Lung (tissue), 12 donors: Measurements from ENCODE around the gene CARMIL1. TPM values are rescaled to one million over a fixed set of nuclear protein-coding genes. Genes with fewer than 3 reads are reported as not detected.

Experiments
- ATAC-seq: fragments of 200-7000 bp; cut with Tn5 transposase; one replicate; pipeline ENCODE4 v1.9.1; 2020; ENCODE audit warnings: moderate number of reproducible peaks; ENCODE audit not compliant: insufficient read depth, low FRiP score
- DNase-seq, 3 donors: peaks; one replicate each; pipeline ENCODE4 v3.0.0-alpha.2; 2013 to 2017
- H3K27ac ChIP-seq, 2 donors: one replicate each; pipeline ENCODE4 v1.5.1; 2013; ENCODE audit warnings: mild to moderate bottlenecking in 2 of 2, moderate library complexity in 2 of 2, control low read depth in 1 of 2, inconsistent platforms in 1 of 2, low read depth in 1 of 2, low read length in 1 of 2
- H3K27me3 ChIP-seq, 3 donors: one replicate each; pipeline ENCODE4 v1.5.1; 2013; ENCODE audit warnings: low read length in 2 of 3; ENCODE audit not compliant: control insufficient read depth in 3 of 3, insufficient read depth in 3 of 3
- H3K36me3 ChIP-seq, 4 donors: one replicate each; pipeline ENCODE4 v1.5.1; 2013; ENCODE audit warnings: low read length in 4 of 4, mild to moderate bottlenecking in 1 of 4, moderate library complexity in 1 of 4; ENCODE audit not compliant: control insufficient read depth in 4 of 4, insufficient read depth in 4 of 4
- H3K4me1 ChIP-seq, 5 donors: one replicate each; pipeline ENCODE4 v1.5.1; 2013; ENCODE audit warnings: low read length in 5 of 5, mild to moderate bottlenecking in 2 of 5, moderate library complexity in 1 of 5; ENCODE audit not compliant: control insufficient read depth in 5 of 5, insufficient read depth in 5 of 5
- H3K4me3 ChIP-seq: one replicate; pipeline ENCODE4 v1.5.1; 2013; ENCODE audit warnings: mild to moderate bottlenecking, control low read depth, moderate library complexity
- H3K9ac ChIP-seq, 2 donors: one replicate each; pipeline ENCODE4 v1.5.1; 2013; ENCODE audit warnings: low read length in 2 of 2, control low read depth in 1 of 2; ENCODE audit not compliant: insufficient read depth in 1 of 2
- H3K9me3 ChIP-seq, 4 donors: one replicate each; pipeline ENCODE4 v1.5.1; 2013; ENCODE audit warnings: low read length in 3 of 4, mild to moderate bottlenecking in 1 of 4, moderate library complexity in 1 of 4; ENCODE audit not compliant: control insufficient read depth in 4 of 4, insufficient read depth in 3 of 4
- CTCF ChIP-seq: IDR thresholded peaks from 2 replicates; pipeline ENCODE4 v1.5.1; 2012; ENCODE audit warnings: mild to moderate bottlenecking; ENCODE audit errors: control extremely low read depth, extremely low read depth
- WGBS, 2 donors: extraction: QIAGEN DNeasy Blood & Tissue Kit; methylation state at CpG; one replicate each; pipeline ENCODE4 v1.1.7; 2013; 5-methylcytosine and 5-hydroxymethylcytosine counted together
- polyA plus RNA-seq, 2 donors: library from polyadenylated mRNA; stranded (reverse); fragments of 200-250 nt; gene quantifications; one replicate each; pipeline ENCODE4 v1.2.1, GENCODE V29; 2013
- total RNA-seq, 2 donors: library from RNA; depleted of rRNA in 1 of 2; stranded (reverse); fragments of >200 nt in 1 of 2; gene quantifications; one replicate each; pipeline ENCODE4 v1.2.1, GENCODE V29; 2014 to 2021
- donor health status: control.
- donor health status: control.
- donor health status: Bipolar disorder and iron deficiency.
- donor health status: healthy.
- donor health status: DM: yes; HTN: yes; CAD: no.

CARMIL1 gene
- total and polyA plus RNA-seq, 4 donors: 8.0 to 38.3 (median 34.9) TPM

GRCh38 chr6:25369036-25369432 is 89.9 kb downstream of the CARMIL1 start:
- Histone ChIP-seq H3K4me3 (no peak overlapping the region), H3K27ac (no peak overlapping the region), H3K27me3 (no peaks in the 10 kb centered on the region), H3K9ac (no peak overlapping the region), H3K4me1 (peaks cover 0 to 26% (median 7%) of the 10 kb centered on the region in 5 donors), H3K36me3 (no peaks in the 10 kb centered on the region), H3K9me3 (no peaks in the 10 kb centered on the region)
- peak in 1 of 3 donors; percentile 23 for DNase-seq
- ATAC-seq: no peak
- no peak for TF ChIP-seq CTCF
- whole genome bisulfite sequencing, 2 donors: 75 to 76% methylated on average over 6 of the region's 6 CpGs

GRCh38 chr6:25369433-25370177 is 90.4 kb downstream of the CARMIL1 start:
- DNase-seq: peak; percentile 65 to 83 (median 69)
- ATAC-seq: no peak
- TF ChIP-seq CTCF: no peak
- Histone ChIP-seq H3K9me3 (no peaks in the 10 kb centered on the region), H3K4me1 (peaks cover 0 to 26% (median 7%) of the 10 kb centered on the region in 5 donors), H3K27me3 (no peaks in the 10 kb centered on the region), H3K9ac (no peak overlapping the region), H3K27ac (peak overlapping the region in 1 of 2 donors; percentile 7), H3K36me3 (no peaks in the 10 kb centered on the region), H3K4me3 (no peak overlapping the region)
- 43 to 48% methylated on average over 10 of the region's 10 CpGs for WGBS, 2 donors

- H3K27ac ChIP-seq: no peak overlapping the region
- H3K9ac ChIP-seq: no peak overlapping the region
Measured at GRCh38 chr6:25370178-25371036, 91.2 kb downstream of the CARMIL1 start.

More at GRCh38 chr6:25370178-25371036, 91.2 kb downstream of the CARMIL1 start:
- Histone ChIP-seq H3K9me3 (no peaks in the 10 kb centered on the region), H3K4me1 (peaks cover 0 to 26% (median 7%) of the 10 kb centered on the region in 5 donors), H3K27me3 (no peaks in the 10 kb centered on the region), H3K36me3 (no peaks in the 10 kb centered on the region), H3K4me3 (no peak overlapping the region)
- 81 to 92% methylated on average over 10 of the region's 10 CpGs for WGBS, 2 donors
- ATAC-seq: no peak
- TF ChIP-seq CTCF: no peak
- no peak for DNase-seq
